Uterus (tissue), 4 donors: ENCODE results near the gene ECT2L. TPM values are rescaled to one million over a fixed set of nuclear protein-coding genes. Genes with fewer than 3 reads are reported as not detected.
A peak's percentile ranks its signal among the peaks of the same experiment; 100 is the strongest.

Experiments used
- DNase-seq, 2 donors: peaks; one replicate each; pipeline ENCODE4 v3.0.0-alpha.2; 2019 to 2020
- H3K27ac ChIP-seq, 2 donors: fragments of 200-600 bp; sonication (generic); 1 replicate in 1 of 2; 2 replicates in 1 of 2; pipeline ENCODE4 v1.5.1; 2016 to 2018
- H3K27me3 ChIP-seq, 2 donors: fragments of 200-600 bp; sonication (generic); one replicate each; pipeline ENCODE4 v1.5.1; 2018 to 2019; ENCODE audit warnings: control low read depth in 1 of 2
- H3K36me3 ChIP-seq, 2 donors: fragments of 200-600 bp; sonication (generic); one replicate each; pipeline ENCODE4 v1.5.1; 2019; ENCODE audit warnings: control low read depth in 1 of 2
- H3K4me1 ChIP-seq, 2 donors: fragments of 200-600 bp; sonication (generic); one replicate each; pipeline ENCODE4 v1.5.1; 2018 to 2019; ENCODE audit warnings: control low read depth in 1 of 2
- H3K4me3 ChIP-seq, 2 donors: fragments of 200-600 bp; sonication (generic); 1 replicate in 1 of 2; 2 replicates in 1 of 2; pipeline ENCODE4 v1.5.1; 2018 to 2019; ENCODE audit warnings: mild to moderate bottlenecking in 1 of 2
- H3K9me3 ChIP-seq, 2 donors: fragments of 200-600 bp; sonication (generic); one replicate each; pipeline ENCODE4 v1.5.1; 2019; ENCODE audit warnings: control low read depth in 1 of 2
- POLR2A ChIP-seq, 2 donors: fragments of 450-650 bp; IDR thresholded peaks; one replicate each; pipeline ENCODE4 v1.6.1; 2016; ENCODE audit warnings: antibody characterized with exemption in 2 of 2, mild to moderate bottlenecking in 1 of 2, moderate library complexity in 1 of 2
- intact Hi-C: fragments of 100-400 bp; cut with DNase I; formaldehyde crosslinking; loops from one replicate; pipeline ENCODE4 v1.15.1; 2023; ENCODE audit warnings: low total_unique reads
- total RNA-seq, 4 donors: library from RNA; depleted of rRNA in 3 of 4; stranded (reverse); fragments of >200 nt in 3 of 4; gene quantifications; one replicate each; pipeline versions ENCODE4 v1.1.0 to v1.2.4, GENCODE V29; 2014 to 2023
- TF ChIP-seq, protein P1 (sequence below), 4 experiments: fragments of 200-600 bp in 2 of 4; fragments of 450-650 bp in 2 of 4; sonication (generic) in 2 of 4; IDR thresholded peaks; one replicate each; pipeline ENCODE4 v1.5.1; 2016 to 2019; ENCODE audit warnings: antibody characterized with exemption in 4 of 4, mild to moderate bottlenecking in 2 of 4, moderate library complexity in 1 of 4
- donor health status: DM: yes; HTN: yes; CAD: no.

Gene ECT2L
- total RNA-seq, 4 donors from 2014 or later, result 0.51 to 1.5 (median 0.99) TPM

DNA sequence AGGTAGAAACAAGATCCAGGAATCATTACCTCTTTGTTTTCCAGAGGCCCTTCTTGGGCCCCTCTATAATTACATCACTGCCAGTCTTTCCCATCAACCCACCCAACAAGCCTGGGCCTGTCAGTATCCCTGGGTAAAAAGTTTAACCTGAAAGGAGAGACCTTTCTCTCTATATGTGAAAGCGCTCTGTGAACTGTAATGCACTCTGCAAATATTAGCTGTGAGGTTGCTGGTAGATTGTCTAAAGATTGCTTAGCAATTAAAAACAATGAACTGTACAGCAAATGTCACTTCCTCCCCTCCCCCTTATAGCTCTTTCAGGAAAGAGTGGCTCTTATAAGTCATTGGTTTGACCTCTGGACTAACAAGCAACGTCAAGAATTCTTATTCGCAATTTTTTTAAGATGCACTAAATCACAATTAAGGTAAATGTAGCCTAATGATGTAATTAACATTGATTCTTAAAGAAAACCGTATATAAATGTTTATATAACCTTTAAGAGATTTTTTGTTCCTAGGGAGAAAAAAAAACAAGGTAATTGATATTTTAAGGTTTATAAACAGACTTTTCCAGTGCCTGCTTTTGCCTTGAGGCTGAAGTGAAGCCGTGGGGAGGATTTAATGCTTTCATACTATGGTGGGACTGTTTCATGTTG lies 18.4 kb downstream of the ECT2L start:
- TF ChIP-seq, protein P1, sequence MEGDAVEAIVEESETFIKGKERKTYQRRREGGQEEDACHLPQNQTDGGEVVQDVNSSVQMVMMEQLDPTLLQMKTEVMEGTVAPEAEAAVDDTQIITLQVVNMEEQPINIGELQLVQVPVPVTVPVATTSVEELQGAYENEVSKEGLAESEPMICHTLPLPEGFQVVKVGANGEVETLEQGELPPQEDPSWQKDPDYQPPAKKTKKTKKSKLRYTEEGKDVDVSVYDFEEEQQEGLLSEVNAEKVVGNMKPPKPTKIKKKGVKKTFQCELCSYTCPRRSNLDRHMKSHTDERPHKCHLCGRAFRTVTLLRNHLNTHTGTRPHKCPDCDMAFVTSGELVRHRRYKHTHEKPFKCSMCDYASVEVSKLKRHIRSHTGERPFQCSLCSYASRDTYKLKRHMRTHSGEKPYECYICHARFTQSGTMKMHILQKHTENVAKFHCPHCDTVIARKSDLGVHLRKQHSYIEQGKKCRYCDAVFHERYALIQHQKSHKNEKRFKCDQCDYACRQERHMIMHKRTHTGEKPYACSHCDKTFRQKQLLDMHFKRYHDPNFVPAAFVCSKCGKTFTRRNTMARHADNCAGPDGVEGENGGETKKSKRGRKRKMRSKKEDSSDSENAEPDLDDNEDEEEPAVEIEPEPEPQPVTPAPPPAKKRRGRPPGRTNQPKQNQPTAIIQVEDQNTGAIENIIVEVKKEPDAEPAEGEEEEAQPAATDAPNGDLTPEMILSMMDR (IDR thresholded peaks at IDR 0.05), result no peak
- no peak for TF ChIP-seq POLR2A (IDR thresholded peaks at IDR 0.05)
- no peak overlapping the region for H3K27ac ChIP-seq
- intact Hi-C loops, result loop anchor here (10.0 kb wide), 1 partner anchor 550 kb away; no protein-coding TSS in a partner anchor

DNA sequence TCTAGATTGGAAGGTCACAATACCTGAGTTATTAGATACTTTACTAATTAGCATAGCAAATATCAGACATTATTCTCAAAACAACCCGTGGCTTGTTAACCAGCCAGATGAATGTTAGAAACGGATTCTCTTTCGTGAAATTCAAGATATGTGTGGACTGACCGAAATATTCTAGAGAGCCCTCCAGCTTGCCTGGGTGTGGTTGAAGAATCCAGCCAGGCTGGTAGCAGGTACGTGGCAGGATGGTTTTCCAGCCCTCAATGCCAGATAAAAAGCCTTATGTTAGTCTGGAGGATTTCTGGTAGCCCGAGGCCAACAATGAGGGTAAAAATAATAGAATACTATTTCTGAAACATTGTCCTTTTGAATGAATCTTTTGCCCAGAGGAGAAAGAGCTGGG lies 19.3 kb downstream of the ECT2L start:
- Histone ChIP-seq H3K27ac (no peak overlapping the region), H3K27me3 (no peaks in the 10 kb centered on the region), H3K36me3 (no peaks in the 10 kb centered on the region), H3K4me1 (no peaks in the 10 kb centered on the region), H3K4me3 (no peak overlapping the region), H3K9me3 (no peaks in the 10 kb centered on the region)
- intact Hi-C loops, result loop anchor here (10.0 kb wide), 1 partner anchor 550 kb away; no protein-coding TSS in a partner anchor
- TF ChIP-seq POLR2A (IDR thresholded peaks at IDR 0.05), result no peak
- TF ChIP-seq, protein P1 (IDR thresholded peaks at IDR 0.05), result no peak
- no peak for DNase-seq

More for the DNA sequence above, 18.4 kb downstream of the ECT2L start:
- no peaks in the 10 kb centered on the region for H3K9me3 ChIP-seq
- H3K27me3 ChIP-seq, result no peaks in the 10 kb centered on the region
- DNase-seq, result no peak
- H3K4me3 ChIP-seq, result no peak overlapping the region
- no peaks in the 10 kb centered on the region for H3K4me1 ChIP-seq
- no peaks in the 10 kb centered on the region for H3K36me3 ChIP-seq

- no peaks in the 10 kb centered on the region for H3K36me3 ChIP-seq
- TF ChIP-seq POLR2A (IDR thresholded peaks at IDR 0.05), result no peak
- TF ChIP-seq, protein P1 (IDR thresholded peaks at IDR 0.05), result peak; percentile 65 to 85 (median 77)
- no peak for DNase-seq
- H3K27ac ChIP-seq, result no peak overlapping the region
- H3K4me3 ChIP-seq, result no peak overlapping the region
- no peaks in the 10 kb centered on the region for H3K27me3 ChIP-seq
- no peaks in the 10 kb centered on the region for H3K4me1 ChIP-seq
- no peaks in the 10 kb centered on the region for H3K9me3 ChIP-seq
- intact Hi-C loops, result loop anchor here (10.0 kb wide), 1 partner anchor 549 kb away; no protein-coding TSS in a partner anchor
Observed at GRCh38 chr6:138815797-138816528, 20.1 kb downstream of the ECT2L start.

DNA sequence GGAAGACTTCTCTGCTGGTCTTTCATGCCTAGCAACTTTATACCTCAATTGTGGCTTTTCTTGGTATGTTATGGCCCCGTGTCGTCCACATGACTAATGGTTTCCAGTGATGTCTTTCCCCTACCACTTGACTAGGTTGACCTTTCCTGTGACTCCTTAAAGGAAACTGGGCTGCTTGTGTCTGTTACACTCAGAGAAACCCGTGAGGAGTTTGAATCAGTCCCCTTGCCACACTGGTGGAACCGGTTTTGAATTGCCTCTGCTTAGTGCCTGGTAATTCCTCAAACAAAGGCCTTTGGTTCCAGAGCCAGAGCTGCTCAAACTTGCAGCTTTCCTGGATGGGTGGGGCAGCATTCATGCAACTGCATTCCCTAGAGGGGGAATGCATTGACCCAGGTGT lies 21.9 kb downstream of the ECT2L start:
- no peak for TF ChIP-seq POLR2A (IDR thresholded peaks at IDR 0.05)
- TF ChIP-seq, protein P1 (IDR thresholded peaks at IDR 0.05), result no peak
- H3K36me3 ChIP-seq, result no peaks in the 10 kb centered on the region
- intact Hi-C loops, result loop anchor here (10.0 kb wide), 1 partner anchor 547 kb away; no protein-coding TSS in a partner anchor
- H3K4me1 ChIP-seq, result no peaks in the 10 kb centered on the region
- DNase-seq, result no peak
- no peaks in the 10 kb centered on the region for H3K27me3 ChIP-seq
- H3K27ac ChIP-seq, result no peak overlapping the region
- no peaks in the 10 kb centered on the region for H3K9me3 ChIP-seq
- no peak overlapping the region for H3K4me3 ChIP-seq
